ENCODE measurements around the gene HAP1. TPM values are rescaled to one million over a fixed set of nuclear protein-coding genes. Genes with fewer than 3 reads are reported as not detected.

The HAP1 gene
- total RNA-seq, 1 experiment from 2014 or later = 2.5 TPM

- no peaks in the 10 kb centered on the region for H3K27me3 Mint-ChIP-seq (ENCODE audit: low read depth)
- Histone ChIP-seq H3K79me1 (ENCODE audit: insufficient read depth, low read depth, low read length, poor library complexity, severe bottlenecking) (no peaks in the 10 kb centered on the region), H3T11ph (ENCODE audit: low read length) (no peak overlapping the region), H4K8ac (replicated peaks; ENCODE audit: insufficient read length, low read depth, low read length) (no peak overlapping the region), H2AFZ (ENCODE audit: low read length) (no peak overlapping the region), H3K4ac (ENCODE audit: low read depth, low read length) (no peak overlapping the region), H2BK5ac (ENCODE audit: insufficient read length, low read length) (no peak overlapping the region), H3K56ac (ENCODE audit: insufficient read length, low read depth, low read length) (no peak overlapping the region), H3K4me1 (ENCODE audit: insufficient read depth, low read length) (peaks cover 5% of the 10 kb centered on the region; the same call in 1 of the 2 replicates), H2BK20ac (ENCODE audit: low read depth, low read length, poor library complexity, severe bottlenecking) (no peak overlapping the region), H3K27me3 (ENCODE audit: insufficient read depth, low read length) (no peaks in the 10 kb centered on the region), H3K9ac (ENCODE audit: extremely low read depth, insufficient read length, low read length) (no peak overlapping the region), H2BK15ac (ENCODE audit: low read depth, low read length) (no peak overlapping the region), H3K23me2 (ENCODE audit: insufficient read length, low read depth, low read length, poor library complexity, severe bottlenecking) (no peaks in the 10 kb centered on the region), H2BK120ac (ENCODE audit: low read depth, low read length, poor library complexity, severe bottlenecking) (no peak overlapping the region), H3K18ac (ENCODE audit: insufficient read length, low read depth, low read length) (no peak overlapping the region), H3K23ac (ENCODE audit: insufficient read length, low read depth, low read length) (no peak overlapping the region), H3K79me2 (ENCODE audit: insufficient read depth, low read length) (no peaks in the 10 kb centered on the region), H2BK12ac (ENCODE audit: insufficient read length, low read depth, low read length) (no peak overlapping the region), H4K20me1 (ENCODE audit: control insufficient read depth, insufficient read depth, insufficient read length) (no peaks in the 10 kb centered on the region), H4K5ac (ENCODE audit: insufficient read length, low read depth, low read length) (no peak overlapping the region), H3K9me3 (ENCODE audit: control insufficient read depth, low read depth, low read length) (no peaks in the 10 kb centered on the region), H3K14ac (ENCODE audit: insufficient read depth, low read length) (no peak overlapping the region), H4K91ac (ENCODE audit: insufficient read length, low read depth, low read length) (no peak overlapping the region), H3K27ac (ENCODE audit: insufficient read length, low read depth, low read length) (no peak overlapping the region), H3K4me2 (ENCODE audit: insufficient read depth, insufficient read length, low read length) (no peak overlapping the region), H2AK5ac (ENCODE audit: insufficient read length, low read length) (no peak overlapping the region)
- H3K4me1 Mint-ChIP-seq = peaks cover 7 to 10% of the 10 kb centered on the region in 2 experiments
- peaks cover 46 to 83% (median 80%) of the 10 kb centered on the region in 3 experiments for H3K36me3 Mint-ChIP-seq (ENCODE audit: insufficient read depth in 1 of 3, low read depth in 3 of 3)
- no peak for TF ChIP-seq CTCF (conservative IDR thresholded peaks at IDR 0.05)
- DNase-seq = no peak
- H3K9me3 Mint-ChIP-seq = no peaks in the 10 kb centered on the region
- no peak overlapping the region for H3K4me3 Mint-ChIP-seq
- H3K27ac Mint-ChIP-seq = peak overlapping the region in 1 of 3 experiments; percentile 13; a peak in 1 of 7 replicates
- WGBS (ENCODE audit: extremely low coverage, insufficient read length, low lambda C conversion rate) = no CpG with 5 or more reads among the region's 18 CpGs
Measured at GRCh38 chr17:41767324-41768042, 33.0 kb upstream of the HAP1 start.
